ENCODE results near the gene VTCN1.

- TF ChIP-seq CTCF (IDR thresholded peaks at IDR 0.05) (no peak), POLR2AphosphoS5 (IDR thresholded peaks at IDR 0.05) (no peak), POLR2A (IDR thresholded peaks at IDR 0.05) (no peak)
These were observed 341 bp downstream of the VTCN1 start for GRCh38 chr1:117210386-117210785.

Measured in prostate gland (tissue), 2 donors.